IPS-20b (cell line): ENCODE measurements around the gene PHF21A.
A peak's percentile ranks its signal among the peaks of the same experiment; 100 is the strongest.

Experiments
- H3K27ac ChIP-seq: one replicate; pipeline ENCODE4 v1.5.1; 2013; ENCODE audit warnings: low read length
- H3K27me3 ChIP-seq: 2 replicates; pipeline ENCODE4 v1.6.1; 2013; ENCODE audit warnings: mild to moderate bottlenecking, low read length, inconsistent platforms; ENCODE audit not compliant: insufficient read depth
- H3K36me3 ChIP-seq: 2 replicates; pipeline ENCODE4 v1.6.1; 2013; ENCODE audit warnings: low read depth, mild to moderate bottlenecking, inconsistent platforms, low read length, moderate library complexity; ENCODE audit not compliant: insufficient read depth
- H3K4me1 ChIP-seq: 2 replicates; pipeline ENCODE4 v1.6.1; 2013; ENCODE audit warnings: mild to moderate bottlenecking, control low read depth, inconsistent platforms, low read length, moderate library complexity; ENCODE audit not compliant: insufficient read depth
- H3K4me3 ChIP-seq: 2 replicates; pipeline ENCODE4 v1.5.1; 2013; ENCODE audit warnings: mild to moderate bottlenecking, low read length, inconsistent platforms
- H3K9ac ChIP-seq: 2 replicates; pipeline ENCODE4 v1.6.1; 2013; ENCODE audit warnings: low read depth, mild to moderate bottlenecking, inconsistent platforms, low read length, moderate library complexity
- H3K9me3 ChIP-seq: 2 replicates; pipeline ENCODE4 v1.6.1; 2013; ENCODE audit warnings: mild to moderate bottlenecking, low read depth, low read length, inconsistent platforms; ENCODE audit not compliant: insufficient read depth

Gene PHF21A

DNA sequence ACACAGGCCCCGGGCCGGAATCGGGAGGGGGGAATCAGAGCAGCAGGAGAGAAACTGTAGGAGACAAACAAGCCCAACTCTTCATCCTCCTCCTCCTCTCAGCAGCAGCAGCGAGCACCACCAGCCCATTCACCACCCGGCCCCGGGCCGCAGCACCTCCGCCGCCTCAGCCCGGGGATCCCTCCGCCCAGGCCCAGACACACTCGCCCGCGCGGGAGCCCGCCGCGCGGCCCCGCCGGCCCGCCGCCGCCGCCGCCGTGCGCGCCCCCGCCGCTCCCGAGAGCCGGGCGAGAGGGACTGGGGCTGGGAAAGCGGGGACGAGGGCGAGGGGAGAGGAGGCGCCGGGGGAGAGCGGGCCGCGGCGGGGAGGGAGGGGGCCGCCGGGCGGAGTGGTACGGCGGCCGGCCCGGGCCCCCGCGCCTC, at the start of gene PHF21A:
Gene PHF21A (minus strand): TSS at position 154 of the 423 bp plus-strand sequence. CDS start 37,235 bp downstream, outside the sequence.
- H3K36me3 ChIP-seq = no peaks in the 10 kb centered on the region
- no peaks in the 10 kb centered on the region for H3K9me3 ChIP-seq
- H3K4me1 ChIP-seq = peaks cover 15% of the 10 kb centered on the region; the same call in 1 of the 2 replicates
- no peaks in the 10 kb centered on the region for H3K27me3 ChIP-seq
- H3K27ac ChIP-seq = peak within 1 kb of the TSS; percentile 95
- peak within 1 kb of the TSS; percentile 95 for H3K4me3 ChIP-seq
- peak within 1 kb of the TSS; percentile 95; the same call in 1 of the 2 replicates for H3K9ac ChIP-seq

DNA sequence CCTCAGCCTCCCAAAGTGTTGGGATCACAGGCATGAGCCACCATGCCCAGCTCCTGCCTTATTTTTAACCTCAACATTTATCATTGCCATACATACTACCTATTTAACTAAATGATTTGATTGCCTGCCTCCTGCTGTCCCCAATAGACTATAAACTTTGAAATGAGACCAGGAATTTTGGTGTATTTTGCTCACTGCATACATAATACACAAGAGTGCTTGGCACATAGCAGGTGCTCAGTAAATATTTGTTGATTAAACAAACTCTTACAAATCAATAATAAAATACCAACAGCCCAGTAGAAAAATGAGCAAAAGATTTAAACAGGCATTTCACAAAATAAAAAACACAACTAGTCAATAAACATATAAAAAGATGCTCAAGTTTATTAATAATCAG, 49.5 kb upstream of the PHF21A start:
- H3K9me3 ChIP-seq = no peaks in the 10 kb centered on the region
- H3K4me3 ChIP-seq = no peak overlapping the region
- no peaks in the 10 kb centered on the region for H3K36me3 ChIP-seq
- H3K9ac ChIP-seq = no peak overlapping the region
- no peak overlapping the region for H3K27ac ChIP-seq
- H3K27me3 ChIP-seq = no peaks in the 10 kb centered on the region
- H3K4me1 ChIP-seq = no peaks in the 10 kb centered on the region

- Histone ChIP-seq H3K9me3 (no peaks in the 10 kb centered on the region), H3K27ac (no peak overlapping the region), H3K36me3 (no peaks in the 10 kb centered on the region), H3K4me1 (no peaks in the 10 kb centered on the region), H3K4me3 (no peak overlapping the region), H3K27me3 (no peaks in the 10 kb centered on the region), H3K9ac (no peak overlapping the region)
These were observed 41.4 kb upstream of the PHF21A start for GRCh38 chr11:46162700-46163099.

- no peak overlapping the region for H3K9ac ChIP-seq
- H3K4me1 ChIP-seq = no peaks in the 10 kb centered on the region
- no peaks in the 10 kb centered on the region for H3K36me3 ChIP-seq
- H3K27me3 ChIP-seq = no peaks in the 10 kb centered on the region
- no peak overlapping the region for H3K27ac ChIP-seq
- H3K4me3 ChIP-seq = no peak overlapping the region
- no peaks in the 10 kb centered on the region for H3K9me3 ChIP-seq
These were observed 39.9 kb upstream of the PHF21A start for GRCh38 chr11:46161201-46161600.

DNA sequence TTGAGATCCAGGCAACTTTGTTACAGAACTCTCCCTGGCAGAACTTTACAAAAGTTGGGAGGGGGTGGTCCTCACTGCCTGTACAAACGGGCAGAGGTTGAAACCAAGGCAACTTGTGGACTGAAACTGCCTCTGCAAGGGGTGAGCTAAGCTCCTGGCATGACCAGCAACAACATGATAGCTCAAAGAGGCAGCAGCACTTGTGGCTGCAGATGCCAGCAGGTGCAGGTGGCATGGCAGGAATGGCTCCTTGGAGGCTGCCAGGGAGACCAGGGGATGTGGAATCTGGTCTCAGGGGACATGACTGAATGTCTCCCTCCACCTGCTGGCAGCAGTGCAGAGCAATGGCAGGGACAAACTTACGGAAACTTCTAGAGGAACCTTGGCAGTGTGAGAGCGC, 38.8 kb upstream of the PHF21A start:
- no peak overlapping the region for H3K27ac ChIP-seq
- H3K4me3 ChIP-seq = no peak overlapping the region
- H3K9me3 ChIP-seq = no peaks in the 10 kb centered on the region
- H3K27me3 ChIP-seq = no peaks in the 10 kb centered on the region
- H3K4me1 ChIP-seq = no peaks in the 10 kb centered on the region
- no peaks in the 10 kb centered on the region for H3K36me3 ChIP-seq
- H3K9ac ChIP-seq = no peak overlapping the region

DNA sequence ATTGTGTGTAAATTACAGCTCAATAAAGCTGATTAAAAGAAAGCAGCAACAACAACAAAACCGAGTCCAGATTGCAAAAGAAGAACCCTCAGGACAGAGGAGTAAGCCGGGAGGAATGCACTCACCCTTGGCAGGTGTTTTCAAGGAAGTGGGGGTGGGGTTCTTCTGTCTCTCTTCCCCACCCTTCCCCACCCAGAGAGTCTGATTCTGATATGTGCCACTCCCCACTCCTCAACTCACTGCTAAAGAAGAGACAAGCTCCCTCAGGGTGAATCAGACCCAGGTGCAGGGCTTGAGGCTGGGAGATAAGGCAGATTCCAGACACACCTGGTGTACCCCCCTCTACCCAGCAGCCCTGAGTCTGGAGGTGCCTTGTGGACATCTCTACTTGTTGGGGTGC, 38.4 kb upstream of the PHF21A start:
- H3K27me3 ChIP-seq = no peaks in the 10 kb centered on the region
- no peak overlapping the region for H3K27ac ChIP-seq

DNA sequence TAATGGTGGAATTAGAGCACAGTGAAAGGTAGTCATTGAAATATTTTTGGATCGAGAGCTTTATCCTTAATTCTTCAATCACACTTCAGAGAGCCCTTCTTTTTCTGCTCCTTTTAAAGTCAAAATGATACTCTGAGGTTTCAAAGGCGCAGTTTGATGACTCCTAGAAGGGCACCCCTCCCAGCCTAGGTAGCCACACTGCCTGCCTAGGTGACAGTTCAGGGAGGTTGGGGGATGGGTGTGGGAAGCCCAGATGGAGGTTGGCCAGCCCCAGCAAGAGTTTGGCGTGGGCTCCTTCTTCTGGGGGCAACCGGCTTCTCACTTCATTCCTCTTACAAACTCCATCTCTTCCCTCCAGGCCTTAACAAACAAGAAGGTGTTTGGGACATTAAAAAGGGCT, 28.6 kb upstream of the PHF21A start:
- no peaks in the 10 kb centered on the region for H3K9me3 ChIP-seq
- no peak overlapping the region for H3K9ac ChIP-seq
- no peaks in the 10 kb centered on the region; the same call in 1 of the 2 replicates for H3K4me1 ChIP-seq
- H3K27me3 ChIP-seq = no peaks in the 10 kb centered on the region
- H3K27ac ChIP-seq = no peak overlapping the region
- no peak overlapping the region for H3K4me3 ChIP-seq
- H3K36me3 ChIP-seq = no peaks in the 10 kb centered on the region

More for the DNA sequence above, 38.4 kb upstream of the PHF21A start:
- Histone ChIP-seq H3K36me3 (no peaks in the 10 kb centered on the region), H3K4me1 (no peaks in the 10 kb centered on the region), H3K9ac (no peak overlapping the region), H3K9me3 (no peaks in the 10 kb centered on the region), H3K4me3 (no peak overlapping the region)

GRCh38 chr11:46149342-46149741, 28.1 kb upstream of the PHF21A start:
- H3K27ac ChIP-seq = no peak overlapping the region
- H3K4me3 ChIP-seq = no peak overlapping the region
- no peaks in the 10 kb centered on the region for H3K9me3 ChIP-seq
- no peaks in the 10 kb centered on the region; the same call in 1 of the 2 replicates for H3K4me1 ChIP-seq
- H3K27me3 ChIP-seq = no peaks in the 10 kb centered on the region
- H3K36me3 ChIP-seq = no peaks in the 10 kb centered on the region
- no peak overlapping the region for H3K9ac ChIP-seq

DNA sequence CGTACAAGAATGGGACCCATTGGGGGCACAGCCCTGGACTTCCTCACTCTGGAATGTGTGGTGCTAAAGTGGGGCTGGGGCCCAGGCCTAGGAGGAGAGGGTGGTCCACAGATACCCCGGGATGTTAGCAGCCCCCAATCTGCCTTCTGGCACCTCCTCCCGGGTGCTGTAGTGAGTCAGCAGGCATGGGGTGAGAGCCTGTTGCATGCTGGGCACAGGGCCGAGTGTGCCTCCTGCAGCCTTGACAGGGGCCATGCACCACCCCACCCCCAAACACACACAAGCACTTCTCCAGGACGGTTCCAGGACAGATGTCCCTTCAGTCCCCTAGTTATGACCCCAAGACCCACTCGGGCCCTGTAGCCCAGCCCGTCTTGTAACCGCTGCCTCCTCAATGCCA, 23.5 kb upstream of the PHF21A start:
- Histone ChIP-seq H3K27me3 (no peaks in the 10 kb centered on the region), H3K27ac (no peak overlapping the region), H3K36me3 (no peaks in the 10 kb centered on the region), H3K4me3 (no peak overlapping the region), H3K9me3 (no peaks in the 10 kb centered on the region), H3K4me1 (no peaks in the 10 kb centered on the region; the same call in 1 of the 2 replicates), H3K9ac (no peak overlapping the region)

DNA sequence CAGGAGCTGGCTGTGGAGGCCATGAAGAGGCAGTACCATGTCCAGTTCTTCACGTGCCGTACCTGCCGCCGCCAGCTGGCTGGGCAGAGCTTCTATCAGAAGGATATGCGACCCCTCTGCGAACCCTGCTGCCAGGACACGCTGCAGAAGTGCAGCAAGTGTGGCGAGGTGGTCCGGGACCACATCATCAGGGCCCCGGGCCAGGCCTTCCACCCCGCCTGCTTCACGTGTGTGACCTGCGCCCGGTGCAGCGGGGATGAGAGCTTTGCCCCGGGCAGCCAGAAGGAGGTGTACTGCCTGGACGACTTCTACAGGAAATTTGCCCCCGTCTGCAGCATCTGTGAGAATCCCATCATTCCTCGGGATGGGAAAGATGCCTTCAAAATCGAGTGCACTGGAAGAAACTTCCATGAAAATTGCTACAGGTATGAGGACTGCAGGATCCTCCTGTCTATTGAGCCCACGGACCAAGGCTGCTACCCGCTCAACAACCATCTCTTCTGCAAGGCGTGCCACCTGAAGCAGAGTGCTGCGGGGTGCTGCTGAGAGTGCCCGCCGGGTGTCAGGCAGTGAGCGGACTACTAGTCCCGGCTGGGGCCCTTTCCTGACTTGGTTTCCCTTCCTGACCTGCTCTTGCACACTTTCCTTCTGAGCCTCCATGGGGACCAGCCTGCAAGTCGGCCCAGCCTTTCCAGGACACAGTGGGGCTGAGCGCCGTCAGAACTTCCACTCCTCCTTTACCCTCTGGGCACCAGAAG, 22.0 kb upstream of the PHF21A start:
- no peak overlapping the region for H3K9ac ChIP-seq
- H3K36me3 ChIP-seq = no peaks in the 10 kb centered on the region
- H3K27me3 ChIP-seq = no peaks in the 10 kb centered on the region
- H3K4me3 ChIP-seq = no peak overlapping the region
- no peaks in the 10 kb centered on the region for H3K9me3 ChIP-seq
- H3K27ac ChIP-seq = no peak overlapping the region
- no peaks in the 10 kb centered on the region for H3K4me1 ChIP-seq

DNA sequence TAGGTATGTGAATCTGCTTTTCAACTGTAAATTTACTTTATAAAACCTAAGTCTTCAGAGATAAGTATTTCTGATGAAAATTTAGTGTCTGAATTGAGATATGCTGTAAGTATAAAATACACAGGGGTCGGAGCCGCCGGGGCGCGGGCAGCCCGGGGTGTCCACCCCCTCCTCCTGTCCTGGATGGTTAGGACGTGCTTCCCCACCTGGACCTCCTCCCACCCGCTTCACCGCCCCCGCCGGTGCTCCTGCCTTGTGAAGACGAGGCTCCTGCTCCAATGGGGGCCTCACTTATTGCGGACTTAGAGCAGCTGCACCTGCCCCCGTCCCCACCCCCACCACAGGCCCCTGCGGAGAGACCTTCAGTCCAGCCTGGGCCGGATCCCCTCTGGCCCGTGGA, 21.3 kb upstream of the PHF21A start:
- H3K36me3 ChIP-seq = no peaks in the 10 kb centered on the region
- no peak overlapping the region for H3K9ac ChIP-seq
- no peaks in the 10 kb centered on the region for H3K27me3 ChIP-seq
- no peaks in the 10 kb centered on the region for H3K9me3 ChIP-seq
- no peak overlapping the region for H3K27ac ChIP-seq
- no peak overlapping the region for H3K4me3 ChIP-seq
- no peaks in the 10 kb centered on the region for H3K4me1 ChIP-seq

GRCh38 chr11:46141597-46141996, 20.3 kb upstream of the PHF21A start:
- no peaks in the 10 kb centered on the region for H3K27me3 ChIP-seq

More at GRCh38 chr11:46141597-46141996, 20.3 kb upstream of the PHF21A start:
- Histone ChIP-seq H3K4me3 (no peak overlapping the region), H3K9ac (no peak overlapping the region), H3K36me3 (no peaks in the 10 kb centered on the region), H3K9me3 (no peaks in the 10 kb centered on the region), H3K27ac (no peak overlapping the region), H3K4me1 (0 out of 2 replicates have a peak, but pooled peaks cover 3% of the 10 kb centered on the region)
